ENCODE results near the gene CHST13.

The CHST13 gene

DNA sequence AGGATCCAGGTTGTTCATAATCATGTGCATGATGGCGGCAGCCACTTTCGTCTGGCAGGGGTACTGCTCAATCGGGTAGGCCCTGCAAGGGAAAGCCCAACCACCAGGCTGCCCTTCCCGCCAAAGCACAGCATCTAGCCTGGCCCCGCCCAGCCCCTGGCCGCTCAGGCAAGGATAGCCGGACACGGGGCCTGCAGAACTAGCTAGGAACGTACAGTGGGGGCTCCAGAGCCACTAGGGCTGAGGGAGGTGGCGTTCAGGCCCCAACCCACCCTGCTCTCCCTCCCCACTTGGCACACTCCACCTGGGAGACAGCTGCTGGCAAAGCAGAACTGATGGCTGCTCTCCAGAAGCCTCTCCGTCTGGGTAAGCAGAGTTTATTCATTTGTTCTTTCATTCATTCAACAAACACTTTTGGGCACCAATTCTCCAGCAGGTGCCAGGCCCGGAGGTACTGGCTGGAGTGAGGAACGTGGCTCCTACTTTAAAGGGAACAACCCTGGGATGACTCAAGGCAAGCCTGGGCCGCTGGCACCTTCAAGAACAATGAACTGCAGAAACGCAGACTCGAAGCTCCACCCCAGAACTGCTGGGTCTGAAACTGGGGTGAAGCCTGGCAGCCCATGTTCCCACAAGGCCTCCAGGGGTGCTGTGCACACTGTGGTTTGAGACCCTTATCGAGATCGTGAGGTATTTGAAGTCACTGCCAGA is 14.2 kb upstream of the CHST13 start:
- ATAC-seq = no peak
- no peak for DNase-seq

- ATAC-seq = no peak
- no peak for DNase-seq
These were observed 13.5 kb upstream of the CHST13 start for GRCh38 chr3:126510308-126510910.

DNA sequence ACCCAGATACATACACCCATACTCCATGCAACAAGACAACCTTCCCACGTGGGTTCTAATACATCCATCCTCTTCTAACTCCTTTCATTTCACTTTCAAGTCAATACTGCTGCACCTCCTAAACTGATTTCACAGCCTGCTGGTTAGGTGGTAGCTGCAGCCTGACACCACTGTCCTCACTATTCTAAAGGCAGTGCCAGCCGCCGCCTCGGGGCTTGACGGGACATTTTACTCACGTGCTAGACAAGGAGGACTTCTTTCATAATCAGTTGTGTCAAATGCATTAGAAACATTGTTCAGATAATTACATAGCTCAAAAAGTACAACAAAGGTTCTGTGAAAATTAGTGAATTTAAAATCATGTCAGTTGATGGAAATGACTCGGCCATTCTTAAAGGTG is 12.7 kb upstream of the CHST13 start:
- ATAC-seq (no peak), DNase-seq (no peak)

GRCh38 chr3:126512026-126512425 is 11.9 kb upstream of the CHST13 start:
- ATAC-seq (no peak), DNase-seq (no peak)

GRCh38 chr3:126512916-126513650 is 10.9 kb upstream of the CHST13 start:
- DNase-seq = no peak
- ATAC-seq = no peak

GRCh38 chr3:126514161-126514560 is 9.8 kb upstream of the CHST13 start:
- no peak for DNase-seq
- no peak for ATAC-seq

DNA sequence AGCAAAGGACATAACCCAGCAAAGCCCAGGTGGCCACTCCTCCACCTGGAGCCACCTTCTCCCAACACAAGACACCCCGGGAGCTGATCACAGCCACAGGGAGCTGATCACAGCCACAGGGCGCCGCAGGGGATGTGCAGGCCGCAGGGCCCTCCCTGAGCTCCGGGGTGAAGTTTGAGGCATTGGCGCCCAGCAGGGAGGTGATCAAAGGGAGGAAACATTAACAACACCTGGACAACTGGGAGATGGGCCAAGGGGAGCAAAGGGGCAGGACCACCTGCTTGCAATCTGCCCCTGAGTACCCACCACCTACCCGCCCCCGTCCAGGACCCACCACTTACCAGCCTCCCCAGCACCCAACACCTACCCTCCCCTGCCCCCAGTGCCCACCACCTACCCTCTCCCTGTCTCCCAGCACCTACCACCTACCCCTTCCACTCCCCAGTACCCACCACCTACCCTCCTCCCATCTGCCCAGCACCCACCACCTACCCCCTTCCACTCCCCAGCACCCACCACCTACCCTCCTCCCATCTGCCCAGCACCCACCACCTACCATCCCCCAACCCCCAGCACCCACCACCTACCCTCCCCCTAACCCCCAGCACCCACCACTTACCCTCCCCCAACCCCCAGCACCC is 8.8 kb upstream of the CHST13 start:
- no peak for DNase-seq
- no peak for ATAC-seq

GRCh38 chr3:126516152-126516935 is 7.6 kb upstream of the CHST13 start:
- no peak for DNase-seq
- no peak for ATAC-seq

DNA sequence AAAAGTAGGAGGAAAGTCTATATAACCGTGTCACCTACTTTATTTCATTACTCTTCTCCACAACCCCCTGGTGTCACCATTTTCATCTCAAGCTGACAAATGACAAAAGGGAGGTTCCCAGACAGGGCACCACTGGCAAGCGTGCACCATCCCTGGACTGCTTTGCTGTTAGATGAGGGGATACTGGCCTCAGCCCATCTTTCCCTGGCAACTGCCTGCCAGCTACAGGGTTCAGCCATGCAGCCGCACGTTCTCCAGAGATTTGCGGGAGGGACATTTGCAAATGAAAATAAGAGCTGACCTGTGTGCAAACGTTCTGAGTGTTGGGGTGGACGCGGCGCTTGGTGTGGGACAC is 7.0 kb upstream of the CHST13 start:
- ATAC-seq = no peak
- DNase-seq = no peak

GRCh38 chr3:126517291-126517951 is 6.5 kb upstream of the CHST13 start, which contains the start of gene UROC1:
Gene UROC1 (minus strand): TSS chr3:126517773. CDS start chr3:126517719, 54 bp downstream.
- no peak for DNase-seq
- no peak for ATAC-seq

GRCh38 chr3:126517986-126518778 is 5.8 kb upstream of the CHST13 start:
- DNase-seq = no peak
- no peak for ATAC-seq

GRCh38 chr3:126518779-126519177 is 5.2 kb upstream of the CHST13 start:
- no peak for DNase-seq
- no peak for ATAC-seq

DNA sequence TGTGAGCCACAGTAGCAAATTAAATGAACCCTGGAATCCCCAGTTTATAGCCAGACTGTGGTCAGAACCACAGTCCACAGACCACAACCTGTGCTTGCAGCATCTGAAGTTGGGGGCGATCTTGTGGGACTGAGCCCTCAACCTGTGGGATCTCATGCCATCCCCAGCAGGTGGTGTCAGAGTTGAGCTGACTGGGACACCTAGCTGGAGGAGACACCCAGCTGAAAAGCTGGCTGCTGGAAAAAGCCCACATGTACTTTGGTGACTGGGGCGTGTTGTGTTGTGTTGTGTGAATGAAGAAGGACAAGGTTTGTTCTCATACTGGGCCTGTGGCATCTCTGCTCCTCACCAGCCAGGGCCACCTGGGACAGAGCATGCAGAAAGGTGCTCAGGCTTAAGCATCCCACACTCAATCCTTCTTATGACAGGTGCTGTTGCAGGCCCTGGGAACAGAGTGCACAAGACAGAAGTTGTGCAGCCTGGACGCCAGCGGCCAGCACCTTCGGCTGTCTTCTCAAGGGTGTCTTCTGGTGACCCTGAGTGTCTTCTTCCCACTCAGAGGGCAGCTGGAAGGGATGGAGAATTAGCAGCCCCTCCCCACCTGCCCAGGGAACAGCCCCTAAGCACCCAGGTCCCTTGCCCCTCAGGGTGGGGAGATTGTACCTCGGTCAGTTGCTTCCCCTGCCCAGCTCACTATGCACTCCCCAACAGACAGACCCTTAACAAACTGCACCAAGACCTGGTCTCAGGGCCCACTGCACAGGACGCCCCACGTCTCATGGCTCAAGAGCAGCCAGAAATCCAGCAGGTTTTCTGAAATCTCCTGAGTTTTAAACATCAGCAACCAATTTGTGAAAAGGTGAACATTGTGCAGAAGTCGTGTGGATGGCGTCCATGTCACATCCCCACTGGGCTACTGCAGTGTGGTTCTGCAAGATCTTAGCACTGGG is 4.2 kb upstream of the CHST13 start:
- ATAC-seq (no peak), DNase-seq (no peak)

DNA sequence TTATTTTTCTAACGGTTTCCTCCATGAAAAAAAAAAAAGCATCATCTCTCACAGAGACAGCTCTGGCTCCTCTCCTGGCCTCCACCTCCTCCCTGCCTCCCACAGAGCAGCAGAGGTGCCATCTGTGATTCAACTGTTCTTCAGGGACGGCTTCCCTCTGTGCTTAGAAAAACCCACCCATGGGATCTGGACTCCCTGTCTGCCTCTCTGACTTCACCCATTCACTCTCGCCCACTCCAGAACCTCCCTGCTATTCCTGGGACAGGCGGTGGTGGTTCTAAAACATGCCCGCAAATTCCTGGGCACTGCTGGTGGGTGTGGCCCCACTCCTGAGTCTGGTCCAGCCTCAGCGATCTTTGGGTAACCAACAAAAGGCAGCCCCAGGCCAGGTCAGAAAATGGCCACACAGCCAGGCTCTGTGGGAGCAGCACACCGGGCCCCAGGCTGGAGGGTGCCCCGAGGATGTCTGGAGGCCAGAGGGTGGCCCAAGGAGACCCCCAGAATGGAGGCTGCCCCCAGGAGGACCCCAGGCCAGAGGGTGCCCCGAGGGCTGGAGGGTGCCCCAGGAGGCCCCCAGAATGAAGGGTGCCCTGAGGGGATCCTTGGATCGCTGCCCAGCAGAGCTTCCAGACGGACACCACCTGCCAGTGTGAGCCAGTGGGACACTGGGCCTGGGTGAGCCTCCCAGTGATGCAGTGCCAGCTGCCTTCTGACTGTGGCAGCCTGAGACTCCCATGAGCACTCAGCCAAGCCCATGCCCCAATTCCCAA is 2.6 kb upstream of the CHST13 start:
- DNase-seq (no peak), ATAC-seq (no peak)

GRCh38 chr3:126522363-126522788 is 1.6 kb upstream of the CHST13 start:
- no peak for ATAC-seq
- DNase-seq = peak; percentile 47

- peak; percentile 8 for DNase-seq
- no peak for ATAC-seq
These were observed 554 bp downstream of the CHST13 start for GRCh38 chr3:126524429-126524988.

DNA sequence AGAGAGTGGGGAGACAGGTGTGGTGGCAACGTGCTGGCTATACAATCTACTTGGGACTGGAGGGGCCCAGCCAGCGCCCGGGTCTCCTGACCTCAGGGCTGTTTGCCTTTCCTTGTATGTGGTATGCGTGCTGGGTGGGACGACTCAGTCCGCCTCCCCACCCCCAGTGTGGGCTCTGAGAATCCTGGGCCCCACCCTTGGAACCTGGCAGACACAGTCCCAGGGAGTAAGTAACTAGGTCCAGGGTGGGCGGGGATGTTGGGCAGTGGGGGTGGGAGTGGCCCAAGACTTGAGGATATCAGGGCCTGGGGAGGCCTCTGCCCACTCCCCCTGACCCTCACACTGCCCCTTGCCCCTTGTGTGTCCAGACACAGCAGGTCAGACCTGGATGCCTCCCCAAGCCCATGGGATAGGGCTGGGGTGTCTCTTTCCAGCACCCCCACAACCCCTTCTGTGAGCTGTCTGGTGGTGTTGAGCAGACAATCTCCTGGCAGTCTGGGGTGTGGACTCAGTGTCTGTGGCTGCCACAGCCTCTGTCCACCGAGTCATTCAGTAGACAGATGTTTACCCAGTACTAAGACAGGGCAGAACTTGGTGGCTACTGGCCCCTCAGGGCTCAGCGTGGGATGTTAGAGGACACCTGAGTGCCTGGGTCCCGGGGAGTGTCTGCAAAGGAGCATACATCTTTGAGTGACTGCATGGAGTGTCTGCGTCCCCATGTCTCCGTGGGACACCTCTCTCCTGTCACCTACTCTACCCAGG is 1.3 kb downstream of the CHST13 start:
- DNase-seq = no peak
- no peak for ATAC-seq

Measured in stimulated activated naive CD8-positive, alpha-beta T cell treated with anti-CD3 and anti-CD28 coated beads, Interleukin-15, Interleukin-2, amounts not matched to agents 100 U/mL and 50 U/mL, for 24 hours (primary cell).